Diencephalon (tissue), 1 donor: ENCODE data around the gene COMTD1. TPM values are rescaled to one million over a fixed set of nuclear protein-coding genes. Genes with fewer than 3 reads are reported as not detected.

Experiments used
- small RNA-seq: library from RNA; depleted of rRNA; stranded (forward); fragments of <200 nt; gene quantifications from one replicate; pipeline ENCODE3, GENCODE V24; 2014
- total RNA-seq: library from RNA; depleted of rRNA; stranded (reverse); fragments of >200 nt; gene quantifications from one replicate; pipeline ENCODE4 v1.2.3, GENCODE V29; 2014

Gene COMTD1
- 16.1 TPM for total RNA-seq

DNA sequence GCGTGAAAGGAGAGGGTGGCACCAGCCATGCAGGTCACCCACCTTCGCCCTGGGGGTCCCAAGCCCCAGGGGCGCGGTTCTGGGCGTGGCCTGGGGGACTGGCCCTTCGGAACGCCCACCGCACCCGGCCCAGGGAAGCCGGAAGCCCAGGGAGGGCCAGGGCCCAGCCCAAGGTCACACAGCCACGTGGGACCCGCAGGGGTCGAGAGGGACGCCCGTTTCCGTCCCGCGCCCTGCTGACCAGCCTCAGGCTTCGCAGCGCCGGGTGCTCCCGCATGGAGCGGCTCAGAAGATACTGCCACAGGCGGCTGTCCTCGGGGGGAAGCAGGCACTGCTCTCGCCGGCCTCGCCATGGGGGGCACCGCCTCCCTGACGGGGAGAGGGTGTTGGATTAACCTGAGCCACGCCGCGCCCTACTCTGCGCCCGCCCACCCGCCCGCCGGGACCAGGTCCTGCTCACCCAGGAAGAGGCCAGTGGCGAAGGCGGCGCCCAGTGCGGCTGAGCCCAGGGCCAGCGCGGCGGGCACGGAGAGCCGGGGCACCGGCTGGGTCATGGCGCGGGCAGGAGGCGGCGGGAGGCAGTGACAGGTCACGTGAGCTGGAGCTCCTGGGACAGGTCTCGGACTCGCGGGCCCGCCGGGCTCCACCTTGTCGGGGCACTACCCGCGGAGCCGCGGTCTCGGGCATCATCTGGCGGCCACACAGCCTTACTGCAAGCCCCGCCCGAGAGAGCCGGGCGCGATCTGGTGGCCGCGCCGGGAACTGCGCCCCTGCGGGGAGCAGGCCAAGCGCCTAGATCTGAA lies at the start of gene COMTD1:
Gene COMTD1, minus strand, starts transcription at position 583 of the 803 bp plus-strand sequence. Its CDS starts 29 bp downstream, at position 554.

DNA sequence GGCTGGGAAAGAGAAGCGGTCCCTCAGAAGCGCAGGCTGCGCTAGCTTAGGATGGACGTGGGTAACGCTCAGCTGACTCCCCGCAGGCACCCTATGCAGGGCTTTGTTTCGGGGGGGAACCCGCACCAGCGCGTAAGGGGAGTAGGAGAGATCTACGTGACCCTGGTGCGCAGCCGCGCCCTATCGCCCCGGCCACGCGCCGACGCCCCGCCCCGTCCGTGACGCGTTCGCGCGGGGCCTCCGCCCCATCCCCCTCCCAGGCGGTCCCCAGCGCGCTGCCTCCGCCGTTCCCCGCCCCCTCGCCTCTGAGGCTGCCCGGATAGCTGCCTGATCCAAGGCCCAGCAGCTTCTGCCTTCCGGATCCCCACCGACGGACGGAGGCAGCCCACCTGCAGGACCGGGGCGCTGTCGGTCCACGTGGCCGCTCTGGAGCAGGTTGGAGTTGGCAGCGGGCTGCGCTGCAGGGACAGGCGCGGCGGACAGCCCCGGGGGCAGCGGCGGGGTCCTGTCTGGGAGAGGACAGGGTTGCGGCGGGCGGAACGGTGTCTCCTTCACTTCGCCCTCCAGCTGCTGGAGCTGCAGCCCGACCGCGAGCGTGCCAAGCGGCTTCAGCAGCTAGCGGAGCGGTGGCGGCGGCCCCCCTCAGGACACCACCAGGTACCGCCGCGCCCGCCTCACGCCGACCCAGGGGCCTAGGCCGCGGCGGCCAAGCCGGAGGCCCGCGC lies 25.3 kb downstream of the COMTD1 start, which contains the start of gene VDAC2:
Gene VDAC2, plus strand, starts transcription at position 515 of the 725 bp plus-strand sequence. CDS start 363 bp downstream, outside the sequence.

Small RNAs within 50 kb of the gene (small RNA-seq; reads per million reads assigned to genes)
- not detected for gene HMGA1P5
- gene RPL39P25: not detected

Other genes starting within 250 kb of the COMTD1 start
- gene SAMD8, start 124.3 kb downstream of the COMTD1 start, total RNA-seq: 92.3 TPM
- 145 TPM for gene VDAC2, start 25.2 kb downstream of the COMTD1 start, total RNA-seq
- gene ZNF503, start 165.8 kb upstream of the COMTD1 start, total RNA-seq: 4.8 TPM
- 5.8 TPM for gene LRMDA, start 195.7 kb upstream of the COMTD1 start, total RNA-seq